NCI-H82 (cell line): ENCODE data around the gene RALGPS1.

ENCODE experiments used
- DNase-seq: peaks from one replicate; lab custom pipeline; 2025; lab: John Stamatoyannopoulos, UW

Gene RALGPS1

GRCh38 chr9:127053057-127053821 is 138.7 kb downstream of the RALGPS1 start:
- DNase-seq: no peak

GRCh38 chr9:127053960-127054359 is 139.4 kb downstream of the RALGPS1 start:
- no peak for DNase-seq

GRCh38 chr9:127055745-127056402 is 141.3 kb downstream of the RALGPS1 start:
- no peak for DNase-seq

- no peak for DNase-seq
Measured at GRCh38 chr9:127056446-127056845, 141.9 kb downstream of the RALGPS1 start.

- DNase-seq: no peak
Measured at GRCh38 chr9:127058011-127058644, 143.5 kb downstream of the RALGPS1 start.

- no peak for DNase-seq
Measured at GRCh38 chr9:127058645-127059021, 144.1 kb downstream of the RALGPS1 start.

- no peak for DNase-seq
Measured at GRCh38 chr9:127059030-127059429, 144.4 kb downstream of the RALGPS1 start.

- DNase-seq: no peak
Measured at GRCh38 chr9:127059765-127060361, 145.3 kb downstream of the RALGPS1 start.

- DNase-seq: no peak
Measured at GRCh38 chr9:127061411-127061810, 146.8 kb downstream of the RALGPS1 start.

GRCh38 chr9:127064335-127064734 is 149.8 kb downstream of the RALGPS1 start:
- DNase-seq: no peak

GRCh38 chr9:127065592-127065991 is 151.0 kb downstream of the RALGPS1 start:
- no peak for DNase-seq

- no peak for DNase-seq
Measured at GRCh38 chr9:127066060-127066850, 151.7 kb downstream of the RALGPS1 start.

- DNase-seq: no peak
Measured at GRCh38 chr9:127066851-127067136, 152.2 kb downstream of the RALGPS1 start.

GRCh38 chr9:127067603-127068220 is 153.1 kb downstream of the RALGPS1 start:
- no peak for DNase-seq

GRCh38 chr9:127074561-127075548 is 160.3 kb downstream of the RALGPS1 start:
- peak; percentile 87 for DNase-seq

GRCh38 chr9:127075624-127076372 is 161.2 kb downstream of the RALGPS1 start:
- DNase-seq: no peak

- no peak for DNase-seq
Measured at GRCh38 chr9:127076860-127077643, 162.5 kb downstream of the RALGPS1 start.

GRCh38 chr9:127077644-127077946 is 163.0 kb downstream of the RALGPS1 start:
- DNase-seq: no peak

GRCh38 chr9:127078336-127078735 is 163.8 kb downstream of the RALGPS1 start:
- DNase-seq: no peak
